NCI-H748 (cell line): Measurements from ENCODE around the gene NUB1.

ENCODE experiments used
- DNase-seq: peaks from one replicate; lab custom pipeline; 2025; ENCODE audit not compliant: unreplicated experiment; lab: John Stamatoyannopoulos, UW

NUB1 gene

DNA sequence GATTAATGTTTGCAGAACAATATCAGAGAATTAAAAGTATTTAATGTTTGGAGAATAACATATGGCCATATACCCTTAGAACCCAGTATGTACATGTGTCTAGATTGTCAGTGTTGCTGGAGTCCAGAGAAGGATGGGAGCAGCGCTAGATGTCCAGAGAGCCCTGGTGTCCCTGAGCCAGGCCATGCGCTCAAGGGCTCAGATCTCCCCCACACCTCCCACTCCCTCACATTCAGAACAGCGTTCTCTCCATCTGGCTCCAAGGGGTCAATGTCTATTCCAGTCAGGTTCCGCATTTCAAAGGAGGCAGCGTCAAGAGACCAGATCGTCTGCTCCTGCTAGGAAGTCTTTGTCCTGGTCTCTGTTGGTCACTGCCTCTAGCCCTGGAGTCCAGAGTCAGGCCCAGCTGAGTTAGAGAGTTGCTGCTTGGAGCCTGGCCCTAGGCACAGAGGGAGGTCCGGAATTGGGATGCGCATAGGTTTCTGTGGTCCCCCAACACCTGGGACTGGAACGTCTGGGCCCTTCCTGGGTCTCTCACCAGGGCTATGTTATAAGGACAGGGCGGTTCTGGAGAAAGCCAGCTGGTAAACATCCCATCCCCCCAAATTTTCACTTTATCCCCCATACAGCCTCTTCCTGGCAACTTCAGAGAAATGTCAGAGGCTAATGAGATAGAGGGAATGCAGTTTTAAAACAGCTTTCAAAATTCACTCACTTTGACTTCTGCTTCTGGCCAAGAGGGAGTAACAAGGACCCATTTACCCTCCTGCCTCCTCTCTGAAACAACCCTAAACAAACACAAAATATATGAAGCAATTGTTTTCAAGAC is 74.7 kb downstream of the NUB1 start:
- DNase-seq, result no peak

DNA sequence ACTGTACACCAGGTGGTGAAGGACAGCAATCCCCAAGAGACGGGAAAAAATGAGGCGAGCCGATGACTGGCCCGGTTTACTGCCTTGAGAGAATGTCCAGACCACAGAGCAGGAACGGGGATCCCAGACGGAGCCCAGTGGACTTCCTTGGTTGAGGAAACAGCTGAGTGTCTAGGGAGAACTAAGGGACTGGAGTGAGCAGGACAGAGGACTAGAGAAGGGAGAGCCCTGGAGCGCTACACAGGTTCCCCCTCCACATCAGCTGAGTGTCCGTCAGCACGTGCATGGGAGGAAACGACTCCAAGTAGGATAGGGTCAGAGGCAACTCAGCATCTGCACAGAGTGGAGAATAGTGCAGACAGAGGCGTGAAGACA is 75.3 kb downstream of the NUB1 start:
- no peak for DNase-seq

DNA sequence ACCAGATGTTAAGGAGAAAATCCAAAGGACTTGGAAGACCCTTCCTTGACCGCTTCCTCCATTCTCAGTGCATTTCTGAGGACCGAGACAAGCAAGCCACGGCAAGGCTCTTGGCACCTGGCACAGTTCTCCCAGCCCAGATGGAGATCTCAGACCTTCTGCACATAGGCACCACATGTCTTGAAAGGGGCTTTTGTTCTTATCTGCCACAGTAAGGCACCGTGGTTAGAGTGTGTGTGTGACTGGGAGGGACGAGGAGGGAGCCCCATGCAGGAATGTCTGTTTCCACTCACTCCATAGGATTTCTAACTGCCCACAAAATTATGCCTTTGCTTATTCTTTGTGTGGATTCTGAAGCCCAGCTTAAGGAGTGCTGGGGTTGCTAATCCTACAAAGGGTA is 78.5 kb downstream of the NUB1 start:
- no peak for DNase-seq

DNA sequence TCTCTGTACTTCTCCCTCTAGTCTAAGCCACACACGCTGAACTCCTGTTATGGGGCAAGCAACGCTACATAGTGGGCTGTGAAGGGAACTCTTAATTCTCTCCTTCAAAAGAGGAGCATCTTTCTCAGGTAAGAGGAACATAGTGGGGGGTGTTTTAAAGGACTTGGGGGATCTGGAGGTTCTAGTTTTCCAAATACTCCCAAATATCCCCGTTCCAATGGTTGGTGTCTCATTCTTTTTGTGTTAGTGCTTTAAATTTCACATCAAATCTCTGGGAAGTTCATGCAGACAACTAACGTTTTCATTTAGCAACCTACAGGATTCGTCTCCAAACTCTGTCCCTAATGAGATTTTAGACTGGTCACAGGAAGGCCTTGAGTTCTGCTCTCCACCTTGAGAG is 80.6 kb downstream of the NUB1 start:
- DNase-seq, result no peak

DNA sequence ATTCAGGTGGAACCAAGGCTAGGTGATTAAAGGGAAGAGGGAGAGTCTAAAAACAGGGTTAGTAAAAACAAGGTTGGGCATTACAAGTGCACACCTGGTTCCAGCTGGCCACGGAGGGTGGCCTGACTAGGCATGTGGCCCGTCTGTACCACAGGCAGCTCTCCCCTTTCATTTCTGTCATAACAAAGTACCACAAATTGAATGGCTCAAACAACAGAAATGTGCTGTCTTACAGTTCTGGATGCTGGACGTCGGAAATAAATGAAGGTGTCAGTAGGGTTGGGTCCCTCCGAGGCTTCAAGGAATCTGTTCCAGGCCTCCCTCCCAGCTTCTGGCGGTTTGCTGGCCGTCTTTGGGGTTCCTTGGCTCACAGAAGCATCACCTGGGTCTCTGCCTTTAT is 81.6 kb downstream of the NUB1 start:
- no peak for DNase-seq

DNA sequence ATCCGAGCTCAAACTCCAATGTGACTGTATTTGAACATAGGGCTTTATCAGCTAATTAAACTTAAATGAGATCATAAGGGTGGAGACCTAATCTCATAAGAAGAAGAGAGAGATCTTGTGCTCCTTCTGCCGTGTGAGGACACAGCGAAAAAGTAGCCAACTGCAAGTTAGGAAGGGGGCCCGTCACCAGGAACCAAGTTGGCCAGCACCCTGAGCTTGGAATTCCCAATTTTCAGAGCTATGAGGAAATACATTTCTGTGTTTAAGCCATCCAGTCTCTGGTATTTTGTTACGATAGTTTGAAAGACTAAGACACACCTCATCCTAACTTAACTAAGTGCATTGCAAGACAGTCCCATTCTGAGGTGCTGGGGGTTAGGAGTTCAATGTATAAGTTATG is 82.3 kb downstream of the NUB1 start:
- no peak for DNase-seq

DNA sequence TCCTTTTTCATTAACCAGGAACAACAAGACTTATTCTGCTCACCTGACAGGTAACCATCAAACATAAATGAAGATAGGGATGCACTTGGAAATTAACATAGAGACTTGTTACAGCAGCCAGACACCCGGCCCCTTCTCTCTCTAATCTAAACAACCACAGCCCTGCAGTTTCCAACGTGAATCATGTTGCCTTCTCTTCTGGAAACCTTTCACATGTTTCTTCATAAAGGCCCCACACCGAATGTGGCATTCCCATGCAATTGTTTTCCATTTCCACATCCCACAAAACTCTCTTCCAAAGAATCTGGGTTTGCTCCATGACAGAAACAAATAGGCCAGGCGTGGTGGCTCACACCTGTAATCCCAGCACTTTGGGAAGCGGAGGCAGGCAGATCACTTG is 83.2 kb downstream of the NUB1 start:
- DNase-seq, result no peak

DNA sequence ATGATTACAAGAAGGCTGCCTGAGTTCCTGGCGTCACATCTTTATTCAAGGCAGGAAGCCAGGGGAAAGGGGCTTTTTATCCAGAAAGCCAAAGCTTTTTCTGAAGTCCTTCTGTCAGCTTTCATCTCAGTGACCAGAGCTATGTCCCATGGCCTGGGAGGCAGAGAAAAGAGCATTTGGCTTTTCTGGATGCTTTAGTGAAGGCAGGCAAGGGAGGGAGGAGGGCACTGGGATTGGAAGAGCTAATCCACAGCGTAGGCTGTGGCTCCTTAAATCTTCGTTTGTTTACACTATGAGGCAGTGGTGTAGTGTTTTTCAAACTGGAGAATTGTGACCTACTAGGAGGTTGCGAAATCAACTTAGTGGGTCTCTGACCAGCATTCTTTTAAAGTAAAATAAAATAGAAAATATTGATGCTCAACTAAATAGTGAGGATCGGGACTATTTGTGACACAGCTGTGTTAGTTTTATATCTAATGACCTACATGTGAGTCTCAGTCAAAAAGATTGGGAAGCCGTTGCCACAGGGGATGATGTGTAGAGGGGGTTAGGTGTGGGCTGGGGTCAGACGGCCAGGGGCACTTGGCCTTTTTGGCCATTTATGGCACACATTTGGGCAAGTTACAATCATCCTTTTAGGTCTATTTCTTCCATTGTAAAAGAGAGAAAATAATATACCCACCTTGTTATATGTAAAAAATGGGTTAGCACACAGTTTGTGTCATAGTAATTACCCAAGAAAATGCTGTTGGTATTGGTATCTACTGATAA is 84.2 kb downstream of the NUB1 start:
- no peak for DNase-seq

DNA sequence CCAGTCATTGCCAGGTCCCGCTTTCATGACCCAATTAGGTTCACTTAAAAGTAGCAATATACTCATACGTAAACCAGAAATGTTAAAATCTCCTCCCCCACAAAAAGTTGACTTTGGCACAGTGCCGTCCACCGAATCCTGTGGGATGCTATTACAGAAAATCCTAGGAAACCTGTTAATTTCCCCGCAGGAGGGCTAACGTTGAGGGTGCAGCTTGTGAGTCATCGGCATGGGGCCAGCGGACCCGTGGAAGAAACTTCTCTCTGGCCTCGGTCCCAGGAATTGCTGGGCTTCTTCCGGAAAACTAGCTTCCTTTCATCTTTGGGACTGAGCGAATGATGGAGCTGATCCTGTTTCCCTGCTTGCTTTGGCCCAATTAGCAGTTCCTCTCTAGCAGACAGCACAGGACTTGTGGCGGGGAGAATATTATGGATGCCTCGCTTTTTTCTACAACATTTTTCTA is 84.9 kb downstream of the NUB1 start:
- DNase-seq, result no peak

DNA sequence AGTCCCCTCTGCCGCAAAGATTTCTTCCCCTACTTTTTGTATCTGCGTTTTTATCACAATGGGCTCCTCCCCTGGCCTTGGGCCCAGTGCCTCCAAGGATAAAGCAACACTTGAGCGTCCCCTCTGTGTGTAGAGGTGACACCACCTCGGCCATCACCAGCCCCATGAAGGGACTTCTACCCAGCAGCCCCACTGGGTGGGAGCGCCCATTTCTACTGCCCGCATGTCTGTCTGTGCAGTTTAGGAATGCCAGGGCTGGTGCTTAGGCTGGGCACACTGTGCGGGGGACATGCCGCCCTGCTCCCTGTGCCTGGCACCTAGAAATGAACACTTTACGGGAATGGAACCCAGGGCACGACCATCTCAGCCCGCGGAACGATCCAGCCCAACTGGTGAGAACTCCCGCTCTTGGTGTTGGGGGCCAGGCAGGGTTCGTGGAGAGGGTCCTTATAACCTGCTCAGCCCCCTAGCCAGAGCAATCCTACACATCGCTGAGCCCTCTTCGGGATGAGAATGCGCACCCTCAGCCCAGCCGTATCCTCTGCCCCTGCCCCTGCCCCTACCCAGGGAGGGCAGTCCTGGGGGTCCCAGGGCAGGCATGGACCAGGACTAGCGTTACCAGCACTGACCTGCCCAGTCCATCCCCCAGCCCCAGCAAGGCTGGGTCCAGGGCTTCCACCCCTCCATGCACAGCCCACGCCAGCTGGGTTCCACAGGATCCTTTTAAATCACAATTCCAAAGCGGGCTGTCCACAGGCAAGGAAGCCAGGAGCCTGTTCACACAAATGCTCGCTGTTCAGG is 85.5 kb downstream of the NUB1 start:
- DNase-seq, result no peak

DNA sequence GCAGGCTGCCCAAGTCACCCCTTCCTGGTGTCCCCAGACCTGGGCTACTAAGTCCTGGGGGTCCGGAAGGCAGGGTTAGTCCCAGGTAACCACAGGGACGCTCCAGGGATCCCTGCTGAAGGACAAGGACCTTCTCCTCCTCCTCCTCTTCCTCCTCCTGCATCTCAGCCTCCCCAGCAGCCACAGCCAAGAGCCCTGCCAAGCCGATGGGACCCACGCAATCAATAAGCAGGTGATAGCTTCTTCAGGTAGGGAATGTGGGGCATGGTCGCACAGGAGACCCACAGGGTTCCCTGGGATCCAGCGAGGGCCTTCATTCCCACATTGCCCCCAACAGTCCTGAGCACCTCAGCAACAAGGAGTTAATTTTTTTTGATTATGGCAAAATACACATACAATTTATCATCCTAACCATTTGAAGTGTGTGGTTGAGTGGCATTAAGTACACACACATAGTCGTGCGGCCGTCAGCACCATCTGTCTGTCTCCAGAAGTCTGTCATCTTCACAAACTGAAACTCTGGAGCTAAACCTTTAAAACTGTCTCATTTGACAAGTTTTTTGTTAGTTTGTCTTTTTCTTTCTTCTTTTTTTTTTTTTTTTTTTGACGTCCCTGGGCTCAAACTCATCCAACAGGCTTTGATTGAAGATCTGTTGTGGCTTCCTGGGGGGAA is 86.2 kb downstream of the NUB1 start:
- no peak for DNase-seq
